IMR-90 (cell line): ENCODE data around the gene OR4C3. TPM values are rescaled to one million over a fixed set of nuclear protein-coding genes. Genes with fewer than 3 reads are reported as not detected.

Experiments used
- ATAC-seq: fragments of 200-7000 bp; cut with Tn5 transposase; 2 replicates; pipeline ENCODE4 v1.9.1; 2020; ENCODE audit warnings: low read depth, mild to moderate bottlenecking, moderate library complexity
- BruUV-seq: library from RNA; stranded (reverse); fragments of 400-500 nt; replicated peaks from 2 replicates; lab custom pipeline; 2021; lab: Mats Ljungman, UMichigan
- CTCF ChIA-PET: fragments of 300-600 bp; formaldehyde crosslinking; extraction: SDS; loops from one replicate; lab custom pipeline; 2021; ENCODE audit warnings: antibody characterized with exemption; lab: Yijun Ruan, JAX
- POLR2A ChIA-PET: fragments of 300-600 bp; sonication (Branson Sonifier 250); formaldehyde crosslinking; loops from one replicate; lab custom pipeline; 2022; ENCODE audit warnings: antibody characterized with exemption; ENCODE audit not compliant: unreplicated experiment; lab: Charles Lee
- DNase-seq: peaks from one replicate; pipeline ENCODE4 v3.0.0; 2013
- H2AFZ ChIP-seq: replicated peaks from 2 replicates; pipeline ENCODE3; 2013; ENCODE audit warnings: low read length, mild to moderate bottlenecking; ENCODE audit not compliant: poor library complexity
- H2AK5ac ChIP-seq: 2 replicates; pipeline ENCODE4 v1.6.1; 2013; ENCODE audit warnings: low read depth, low read length, inconsistent platforms
- H2AK9ac ChIP-seq: replicated peaks from 2 replicates; pipeline ENCODE3; 2013; ENCODE audit warnings: mild to moderate bottlenecking, low read depth, low read length, moderate library complexity; ENCODE audit not compliant: poor library complexity
- H2BK120ac ChIP-seq: 2 replicates; pipeline ENCODE4 v1.6.1; 2013; ENCODE audit warnings: low read depth, low read length, inconsistent platforms
- H2BK15ac ChIP-seq: 3 replicates; pipeline ENCODE4 v1.6.1; 2013; ENCODE audit warnings: low read depth, low read length, inconsistent platforms
- H2BK20ac ChIP-seq: 2 replicates; pipeline ENCODE4 v1.6.1; 2013; ENCODE audit warnings: low read depth, mild to moderate bottlenecking, inconsistent platforms, low read length, moderate library complexity
- H2BK5ac ChIP-seq: 2 replicates; pipeline ENCODE4 v1.6.1; 2013; ENCODE audit warnings: mild to moderate bottlenecking, low read depth, low read length, inconsistent platforms; ENCODE audit not compliant: poor library complexity, severe bottlenecking
- H3K14ac ChIP-seq: replicated peaks from 2 replicates; pipeline ENCODE4 v1.6.1; 2013; ENCODE audit warnings: low read depth, low read length, inconsistent platforms
- H3K18ac ChIP-seq: 2 replicates; pipeline ENCODE4 v1.6.1; 2013; ENCODE audit warnings: low read depth, low read length, control low read depth
- H3K23ac ChIP-seq: 2 replicates; pipeline ENCODE4 v1.6.1; 2013; ENCODE audit warnings: low read depth, low read length, inconsistent platforms
- H3K27ac ChIP-seq: 2 replicates; pipeline ENCODE4 v1.5.1; 2013; ENCODE audit warnings: mild to moderate bottlenecking, control low read depth, low read length; ENCODE audit not compliant: insufficient read depth
- H3K27me3 ChIP-seq: 2 replicates; pipeline ENCODE4 v1.6.1; 2013; ENCODE audit warnings: low read length; ENCODE audit not compliant: control insufficient read depth, insufficient read depth
- H3K36me3 ChIP-seq: 2 replicates; pipeline ENCODE4 v1.6.1; 2013; ENCODE audit warnings: low read length, mixed read lengths; ENCODE audit not compliant: control insufficient read depth, insufficient read depth
- H3K4ac ChIP-seq: 2 replicates; pipeline ENCODE4 v1.6.1; 2013; ENCODE audit warnings: low read depth, low read length, inconsistent platforms
- H3K4me1 ChIP-seq: 2 replicates; pipeline ENCODE4 v1.6.1; 2013; ENCODE audit warnings: low read length, mixed read lengths; ENCODE audit not compliant: control insufficient read depth, insufficient read depth
- H3K4me2 ChIP-seq: 2 replicates; pipeline ENCODE4 v1.6.1; 2013; ENCODE audit warnings: low read depth, mild to moderate bottlenecking, control low read depth, low read length, moderate library complexity
- H3K4me3 ChIP-seq: 2 replicates; pipeline ENCODE4 v1.5.1; 2013; ENCODE audit warnings: low read depth, mild to moderate bottlenecking, control low read depth, low read length, moderate library complexity; ENCODE audit not compliant: insufficient read depth
- H3K56ac ChIP-seq: 2 replicates; pipeline ENCODE4 v1.6.1; 2013; ENCODE audit warnings: low read length, inconsistent platforms; ENCODE audit not compliant: insufficient read depth; ENCODE audit errors: extremely low read depth
- H3K79me1 ChIP-seq, 2 experiments: 2 replicates each; pipeline ENCODE4 v1.6.1; 2013; ENCODE audit warnings: low read length in 2 of 2, inconsistent platforms in 1 of 2, low read depth in 1 of 2
- H3K9ac ChIP-seq: 2 replicates; pipeline ENCODE4 v1.6.1; 2013; ENCODE audit warnings: low read depth, low read length, control low read depth
- H3K9me1 ChIP-seq: 2 replicates; pipeline ENCODE4 v1.6.1; 2013; ENCODE audit warnings: low read length, inconsistent platforms; ENCODE audit not compliant: insufficient read depth
- H3K9me3 ChIP-seq: 2 replicates; pipeline ENCODE4 v1.6.1; 2013; ENCODE audit warnings: low read length; ENCODE audit not compliant: control insufficient read depth, insufficient read depth
- H4K20me1 ChIP-seq: 2 replicates; pipeline ENCODE4 v1.6.1; 2013; ENCODE audit warnings: low read length, inconsistent platforms; ENCODE audit not compliant: insufficient read depth
- H4K5ac ChIP-seq: 2 replicates; pipeline ENCODE4 v1.6.1; 2013; ENCODE audit warnings: mild to moderate bottlenecking, low read depth, low read length, control low read depth
- H4K8ac ChIP-seq, 2 experiments: 2 replicates each; pipeline ENCODE4 v1.6.1; 2013; ENCODE audit warnings: low read depth in 2 of 2, low read length in 2 of 2, control low read depth in 1 of 2, inconsistent platforms in 1 of 2
- H4K91ac ChIP-seq: 2 replicates; pipeline ENCODE4 v1.6.1; 2013; ENCODE audit warnings: low read depth, low read length, inconsistent platforms; ENCODE audit not compliant: insufficient read depth
- BHLHE40 ChIP-seq: fragments of 150-350 bp; IDR thresholded peaks from 2 replicates; pipeline ENCODE4 v1.6.1; 2016; ENCODE audit warnings: mild to moderate bottlenecking, low read depth, low read length
- CEBPB ChIP-seq: IDR thresholded peaks from 2 replicates; pipeline ENCODE4 v1.6.1; 2012; ENCODE audit warnings: low read depth, low read length, improper control_type of control experiment
- CHD1 ChIP-seq: IDR thresholded peaks from 2 replicates; pipeline ENCODE4 v1.6.1; 2012; ENCODE audit warnings: low read depth, low read length, improper control_type of control experiment
- FOS ChIP-seq: fragments of 150-350 bp; IDR thresholded peaks from 2 replicates; pipeline ENCODE4 v1.6.1; 2016; ENCODE audit warnings: low read depth, low read length
- MAFK ChIP-seq: IDR thresholded peaks from 2 replicates; pipeline ENCODE4 v1.6.1; 2012; ENCODE audit warnings: low read depth, low read length, improper control_type of control experiment
- MAZ ChIP-seq: IDR thresholded peaks from 2 replicates; pipeline ENCODE4 v1.6.1; 2012; ENCODE audit warnings: low read depth, mild to moderate bottlenecking, low read length, improper control_type of control experiment, moderate library complexity, borderline replicate concordance
- MXI1 ChIP-seq: IDR thresholded peaks from 2 replicates; pipeline ENCODE4 v1.6.1; 2012; ENCODE audit warnings: low read depth, mild to moderate bottlenecking, low read length, moderate library complexity, borderline replicate concordance
- NFE2L2 ChIP-seq: fragments of 150-350 bp; IDR thresholded peaks from 2 replicates; pipeline ENCODE4 v1.6.1; 2016; ENCODE audit warnings: low read depth, mild to moderate bottlenecking, low read length
- POLR2A ChIP-seq: IDR thresholded peaks from 2 replicates; pipeline ENCODE4 v1.6.1; 2012; ENCODE audit warnings: mild to moderate bottlenecking, low read depth, low read length
- RAD21 ChIP-seq: IDR thresholded peaks from 2 replicates; pipeline ENCODE4 v1.6.1; 2012; ENCODE audit warnings: low read length, improper control_type of control experiment
- RCOR1 ChIP-seq: IDR thresholded peaks from 2 replicates; pipeline ENCODE4 v1.6.1; 2012; ENCODE audit warnings: mild to moderate bottlenecking, low read length, improper control_type of control experiment; ENCODE audit not compliant: insufficient replicate concordance
- WGBS, 2 experiments: methylation state at CpG; one replicate each; pipeline versions ENCODE4 v1.1.5 to v1.1.7; 2013; ENCODE audit warnings: missing lambda C conversion rate in 2 of 2; ENCODE audit not compliant: insufficient read length in 1 of 2; ENCODE audit errors: extremely low coverage in 2 of 2; 5-methylcytosine and 5-hydroxymethylcytosine counted together
- dilution Hi-C: fragments of 300-500 bp; cut with HindIII; formaldehyde crosslinking; loops from one replicate; pipeline ENCODE4 v1.14.3; 2018; ENCODE audit warnings: low sequenced_read_pairs; ENCODE audit not compliant: unreplicated experiment
- in situ Hi-C: fragments of 300-500 bp; cut with MboI; formaldehyde crosslinking; loops from 3 replicates; pipeline ENCODE4 v1.14.3; 2019; ENCODE audit warnings: low sequenced_read_pairs, inconsistent platforms, mixed read lengths
- intact Hi-C: fragments of 100-400 bp; cut with micrococcal nuclease; formaldehyde crosslinking; loops from 2 replicates; pipeline ENCODE4 v1.10.0; 2022
- polyA plus RNA-seq, 3 experiments: library from polyadenylated mRNA; depleted of rRNA; stranded (reverse); fragments of >200 nt; gene quantifications; 2 replicates each; pipeline ENCODE4 v1.2.3, GENCODE V29; 2012; ENCODE audit warnings: low replicate concordance in 1 of 3
- total RNA-seq: library from RNA; depleted of rRNA; stranded (reverse); fragments of >200 nt; gene quantifications from 2 replicates; pipeline ENCODE4 v1.2.3, GENCODE V29; 2012
- TF ChIP-seq, protein P1 (sequence below): conservative IDR thresholded peaks from 2 replicates; pipeline ENCODE4 v1.5.1; 2012; ENCODE audit warnings: mild to moderate bottlenecking, low read depth, low read length, improper control_type of control experiment

The OR4C3 gene
- total and polyA plus RNA-seq, 2 of the 4 experiments (the other 2 are of a cell fraction), result not detected

DNA sequence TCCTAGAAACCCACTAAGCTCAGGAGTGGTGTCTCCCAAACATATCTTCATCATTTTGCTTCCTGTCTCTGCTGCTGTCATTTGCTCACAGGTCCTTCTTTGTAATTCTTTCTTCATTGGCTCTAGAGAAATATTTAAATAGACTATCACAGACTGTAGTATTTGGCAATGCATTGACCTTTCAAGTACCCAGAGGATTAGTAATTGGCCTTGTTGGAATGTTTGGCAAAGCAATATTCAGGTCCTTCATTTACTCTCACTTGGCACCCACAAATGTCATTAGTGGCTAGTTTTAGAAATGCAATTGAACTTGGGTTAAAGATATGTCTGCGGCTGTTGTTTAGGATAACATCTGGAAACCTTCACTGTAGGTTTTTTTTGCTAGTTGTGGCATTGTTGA lies 30.0 kb downstream of the OR4C3 start:
- TF ChIP-seq FOS (no peak), CHD1 (no peak), RCOR1 (no peak), MAFK (no peak), RAD21 (no peak), CEBPB (no peak), BHLHE40 (no peak), MAZ (no peak), MXI1 (no peak), NFE2L2 (no peak), POLR2A (no peak)
- TF ChIP-seq, protein P1, sequence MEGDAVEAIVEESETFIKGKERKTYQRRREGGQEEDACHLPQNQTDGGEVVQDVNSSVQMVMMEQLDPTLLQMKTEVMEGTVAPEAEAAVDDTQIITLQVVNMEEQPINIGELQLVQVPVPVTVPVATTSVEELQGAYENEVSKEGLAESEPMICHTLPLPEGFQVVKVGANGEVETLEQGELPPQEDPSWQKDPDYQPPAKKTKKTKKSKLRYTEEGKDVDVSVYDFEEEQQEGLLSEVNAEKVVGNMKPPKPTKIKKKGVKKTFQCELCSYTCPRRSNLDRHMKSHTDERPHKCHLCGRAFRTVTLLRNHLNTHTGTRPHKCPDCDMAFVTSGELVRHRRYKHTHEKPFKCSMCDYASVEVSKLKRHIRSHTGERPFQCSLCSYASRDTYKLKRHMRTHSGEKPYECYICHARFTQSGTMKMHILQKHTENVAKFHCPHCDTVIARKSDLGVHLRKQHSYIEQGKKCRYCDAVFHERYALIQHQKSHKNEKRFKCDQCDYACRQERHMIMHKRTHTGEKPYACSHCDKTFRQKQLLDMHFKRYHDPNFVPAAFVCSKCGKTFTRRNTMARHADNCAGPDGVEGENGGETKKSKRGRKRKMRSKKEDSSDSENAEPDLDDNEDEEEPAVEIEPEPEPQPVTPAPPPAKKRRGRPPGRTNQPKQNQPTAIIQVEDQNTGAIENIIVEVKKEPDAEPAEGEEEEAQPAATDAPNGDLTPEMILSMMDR, result no peak
- Histone ChIP-seq H2BK120ac (no peak overlapping the region), H3K4me2 (no peak overlapping the region), H3K9me1 (no peaks in the 10 kb centered on the region), H3K14ac (no peak overlapping the region), H3K27me3 (no peaks in the 10 kb centered on the region), H3K9ac (no peak overlapping the region), H3K9me3 (peaks cover 8% of the 10 kb centered on the region; the same call in 1 of the 2 replicates), H2BK15ac (no peak overlapping the region), H4K8ac (no peak overlapping the region), H4K91ac (no peak overlapping the region), H3K4me3 (no peak overlapping the region), H4K20me1 (no peaks in the 10 kb centered on the region), H2AK5ac (no peak overlapping the region), H3K56ac (no peak overlapping the region), H2BK5ac (no peak overlapping the region), H3K36me3 (no peaks in the 10 kb centered on the region), H2BK20ac (no peak overlapping the region), H3K79me1 (no peaks in the 10 kb centered on the region), H3K4me1 (no peaks in the 10 kb centered on the region), H2AFZ (no peak overlapping the region), H4K5ac (no peak overlapping the region), H3K23ac (no peak overlapping the region), H2AK9ac (no peak overlapping the region), H3K18ac (no peak overlapping the region), H3K4ac (no peak overlapping the region), H3K27ac (no peak overlapping the region)
- dilution Hi-C loops (no loop called here), in situ Hi-C loops (no loop called here), intact Hi-C loops (loop anchor here (5.0 kb wide), 1 partner anchor 1673 kb away; no protein-coding TSS in a partner anchor)
- WGBS, 2 experiments, result 50% methylated on average over 1 of the region's 1 CpG; no CpG with 5 or more reads in 1 of the 2 experiments
- DNase-seq (no peak), ATAC-seq (no peak)
- no TSS peak for BruUV-seq
- CTCF ChIA-PET, result no interaction called here
- POLR2A ChIA-PET, result no interaction called here
